ENCODE data around the gene SMC1B. TPM values are rescaled to one million over a fixed set of nuclear protein-coding genes. Genes with fewer than 3 reads are reported as not detected.

Gene SMC1B
- total RNA-seq, 2 donors from 2014 or later, result not detected

DNA sequence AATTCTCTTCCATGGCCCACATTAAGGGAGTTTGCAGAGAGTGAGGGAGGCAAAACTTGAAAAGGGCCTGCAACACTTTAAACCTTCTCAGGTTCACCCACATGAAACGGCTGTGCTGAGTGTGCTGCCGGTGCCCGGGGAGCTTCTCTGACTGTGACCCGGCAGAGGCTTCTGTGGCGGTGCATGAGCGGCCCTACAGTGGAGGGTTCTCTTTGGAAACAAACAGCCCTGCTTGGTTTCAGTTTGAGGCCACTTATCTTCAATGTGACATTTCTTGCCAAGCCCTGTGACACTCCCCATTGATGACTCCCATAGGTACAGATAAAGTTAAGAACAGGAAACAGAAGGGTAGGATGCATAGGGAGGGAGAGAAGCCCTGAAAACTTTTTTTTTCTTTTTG lies 71.9 kb downstream of the SMC1B start:
- ATAC-seq (ENCODE audit: insufficient number of reproducible peaks, low FRiP score, low read depth), result no peak

DNA sequence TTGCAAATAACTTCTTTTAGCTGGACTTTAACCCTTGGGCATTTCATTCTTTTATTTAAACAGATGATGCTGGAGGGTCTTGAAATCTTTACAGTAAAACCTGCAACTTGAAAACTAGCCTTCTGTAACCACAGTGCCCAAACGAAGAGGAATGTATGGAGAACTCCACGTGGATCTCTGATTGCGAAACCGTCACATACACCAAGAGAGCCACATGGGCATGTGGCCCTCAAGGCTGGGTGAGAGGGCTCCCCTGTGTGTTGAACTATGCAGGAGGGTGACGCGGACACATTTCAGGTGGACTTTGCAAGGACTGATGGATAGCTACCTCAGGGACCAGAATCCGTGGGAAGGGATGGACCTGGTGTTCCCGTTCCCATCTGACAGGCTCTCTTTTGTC lies 73.1 kb downstream of the SMC1B start:
- Histone ChIP-seq H3K9me3 (no peaks in the 10 kb centered on the region), H3K4me1 (ENCODE audit: control insufficient read depth in 1 of 2, low read depth in 2 of 2) (peaks cover 16 to 27% of the 10 kb centered on the region in 2 donors), H3K4me3 (no peak overlapping the region), H3K27ac (no peak overlapping the region), H3K27me3 (replicated peaks; ENCODE audit: insufficient read depth) (no peaks in the 10 kb centered on the region), H3K36me3 (peaks cover 31% of the 10 kb centered on the region)
- TF ChIP-seq, protein P1, sequence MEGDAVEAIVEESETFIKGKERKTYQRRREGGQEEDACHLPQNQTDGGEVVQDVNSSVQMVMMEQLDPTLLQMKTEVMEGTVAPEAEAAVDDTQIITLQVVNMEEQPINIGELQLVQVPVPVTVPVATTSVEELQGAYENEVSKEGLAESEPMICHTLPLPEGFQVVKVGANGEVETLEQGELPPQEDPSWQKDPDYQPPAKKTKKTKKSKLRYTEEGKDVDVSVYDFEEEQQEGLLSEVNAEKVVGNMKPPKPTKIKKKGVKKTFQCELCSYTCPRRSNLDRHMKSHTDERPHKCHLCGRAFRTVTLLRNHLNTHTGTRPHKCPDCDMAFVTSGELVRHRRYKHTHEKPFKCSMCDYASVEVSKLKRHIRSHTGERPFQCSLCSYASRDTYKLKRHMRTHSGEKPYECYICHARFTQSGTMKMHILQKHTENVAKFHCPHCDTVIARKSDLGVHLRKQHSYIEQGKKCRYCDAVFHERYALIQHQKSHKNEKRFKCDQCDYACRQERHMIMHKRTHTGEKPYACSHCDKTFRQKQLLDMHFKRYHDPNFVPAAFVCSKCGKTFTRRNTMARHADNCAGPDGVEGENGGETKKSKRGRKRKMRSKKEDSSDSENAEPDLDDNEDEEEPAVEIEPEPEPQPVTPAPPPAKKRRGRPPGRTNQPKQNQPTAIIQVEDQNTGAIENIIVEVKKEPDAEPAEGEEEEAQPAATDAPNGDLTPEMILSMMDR (IDR thresholded peaks at IDR 0.05), result no peak
- ATAC-seq (ENCODE audit: insufficient number of reproducible peaks, low FRiP score, low read depth) (no peak), DNase-seq (ENCODE audit: low spot score) (no peak)

More for the DNA sequence above, 71.9 kb downstream of the SMC1B start:
- Histone ChIP-seq H3K4me3 (no peak overlapping the region), H3K4me1 (ENCODE audit: control insufficient read depth in 1 of 2, low read depth in 2 of 2) (peaks cover 7 to 15% of the 10 kb centered on the region in 2 donors), H3K9me3 (no peaks in the 10 kb centered on the region), H3K27ac (no peak overlapping the region), H3K27me3 (replicated peaks; ENCODE audit: insufficient read depth) (no peaks in the 10 kb centered on the region), H3K36me3 (peaks cover 31% of the 10 kb centered on the region)
- TF ChIP-seq, protein P1 (IDR thresholded peaks at IDR 0.05), result no peak
- DNase-seq (ENCODE audit: low spot score), result no peak

DNA sequence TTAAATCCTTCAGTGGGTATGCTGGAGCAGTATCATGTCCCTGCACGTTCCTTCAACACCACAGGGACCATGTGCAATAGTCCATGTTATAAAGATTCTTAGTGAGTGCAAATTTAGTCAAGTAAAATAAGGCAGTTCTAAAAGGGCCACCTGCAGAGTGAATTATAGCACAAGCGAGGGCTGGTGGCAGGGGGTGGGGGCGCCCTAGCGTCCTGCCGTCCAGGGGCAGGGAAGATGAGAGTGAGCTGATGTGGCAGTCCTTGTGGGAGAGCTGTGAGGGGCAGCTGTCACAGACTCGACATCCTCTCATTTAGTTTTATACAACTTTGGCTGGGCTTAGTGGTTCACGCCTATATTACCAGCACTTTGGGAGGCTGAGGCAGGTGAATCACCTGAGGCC lies 74.6 kb downstream of the SMC1B start:
- TF ChIP-seq, protein P1 (IDR thresholded peaks at IDR 0.05), result no peak
- no peaks in the 10 kb centered on the region for H3K9me3 ChIP-seq
- H3K27me3 ChIP-seq (replicated peaks; ENCODE audit: insufficient read depth), result no peaks in the 10 kb centered on the region
- no peak overlapping the region for H3K27ac ChIP-seq
- H3K4me3 ChIP-seq, result no peak overlapping the region
- ATAC-seq (ENCODE audit: insufficient number of reproducible peaks, low FRiP score, low read depth) (no peak), DNase-seq (ENCODE audit: low spot score) (no peak)
- H3K4me1 ChIP-seq (ENCODE audit: control insufficient read depth in 1 of 2, low read depth in 2 of 2), result peaks cover 20 to 42% of the 10 kb centered on the region in 2 donors
- peaks cover 31% of the 10 kb centered on the region for H3K36me3 ChIP-seq

DNA sequence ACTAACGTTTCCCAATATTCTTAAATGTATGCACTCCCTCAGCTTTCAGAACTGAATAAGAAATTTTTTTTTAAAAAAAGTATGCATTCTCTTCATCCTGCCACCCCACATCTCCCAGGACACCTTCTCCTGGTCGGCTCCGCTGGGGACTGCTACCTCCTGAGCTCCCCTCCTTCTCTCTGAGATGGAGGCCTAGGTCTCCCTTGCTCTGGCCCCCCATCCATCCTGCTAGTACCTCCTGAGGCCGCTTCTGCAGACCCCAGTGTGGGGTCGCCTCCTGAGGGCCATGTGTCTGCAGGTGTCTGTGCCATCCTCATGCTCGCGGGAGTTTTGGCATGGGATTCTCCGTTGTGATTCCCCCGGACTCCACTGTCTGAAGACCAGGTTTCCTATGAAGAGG lies 75.9 kb downstream of the SMC1B start:
- peak overlapping the region; percentile 18 to 39 for H3K27ac ChIP-seq
- DNase-seq (ENCODE audit: low spot score), result no peak
- H3K4me1 ChIP-seq (ENCODE audit: control insufficient read depth in 1 of 2, low read depth in 2 of 2), result peaks cover 20 to 47% of the 10 kb centered on the region in 2 donors
- no peak for ATAC-seq (ENCODE audit: insufficient number of reproducible peaks, low FRiP score, low read depth)
- TF ChIP-seq, protein P1 (IDR thresholded peaks at IDR 0.05), result no peak
- H3K9me3 ChIP-seq, result no peaks in the 10 kb centered on the region
- peaks cover 26% of the 10 kb centered on the region for H3K36me3 ChIP-seq
- no peaks in the 10 kb centered on the region for H3K27me3 ChIP-seq (replicated peaks; ENCODE audit: insufficient read depth)
- H3K4me3 ChIP-seq, result no peak overlapping the region

DNA sequence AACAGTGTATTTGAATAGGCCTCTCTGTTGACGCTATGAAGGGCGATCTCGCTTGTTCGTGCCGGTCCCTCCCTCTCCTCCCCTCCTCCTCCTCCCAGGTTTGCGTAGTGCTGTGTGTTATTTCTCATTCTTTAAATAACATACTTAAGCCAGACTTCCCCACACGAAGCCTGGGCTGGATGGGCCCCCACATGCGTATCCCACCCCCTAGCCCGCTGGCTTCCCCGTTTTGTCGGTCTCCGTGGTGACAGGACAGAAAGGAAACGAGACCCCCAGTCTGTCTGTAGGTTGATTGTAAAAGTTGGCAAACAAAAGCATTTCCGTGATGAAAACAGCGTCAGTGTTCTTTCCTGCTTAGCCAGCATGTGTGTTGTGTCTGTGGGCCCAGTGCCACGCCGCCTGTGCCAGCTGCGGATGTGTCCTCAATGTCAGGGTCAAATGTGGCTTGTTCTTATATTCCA lies 76.4 kb downstream of the SMC1B start:
- Histone ChIP-seq H3K36me3 (peaks cover 23% of the 10 kb centered on the region), H3K27ac (peak overlapping the region; percentile 59 to 78), H3K9me3 (no peaks in the 10 kb centered on the region), H3K4me3 (peak overlapping the region; percentile 53), H3K27me3 (replicated peaks; ENCODE audit: insufficient read depth) (no peaks in the 10 kb centered on the region), H3K4me1 (ENCODE audit: control insufficient read depth in 1 of 2, low read depth in 2 of 2) (peaks cover 20 to 47% of the 10 kb centered on the region in 2 donors)
- DNase-seq (ENCODE audit: low spot score) (peak; percentile 66), ATAC-seq (ENCODE audit: insufficient number of reproducible peaks, low FRiP score, low read depth) (peak; percentile 60)
- TF ChIP-seq, protein P1 (IDR thresholded peaks at IDR 0.05), result no peak

Measured in thoracic aorta (tissue), 2 donors.